ENCODE measurements around the gene CARS1.

DNA sequence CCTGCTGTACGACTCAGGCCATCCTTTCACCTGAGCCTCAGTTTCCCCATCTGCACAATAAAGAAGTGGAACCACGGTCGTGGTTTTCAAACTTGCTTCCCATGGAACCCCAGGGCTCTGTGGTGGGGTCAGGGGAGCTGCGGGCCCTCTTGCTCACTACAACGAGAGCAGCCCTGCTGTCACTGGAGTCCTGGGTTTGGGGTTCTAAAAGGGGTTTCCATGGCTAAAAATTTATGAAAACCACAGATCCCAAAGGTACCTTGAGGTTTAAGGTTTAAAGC is 45.4 kb upstream of the CARS1 start:
- TF ChIP-seq POLR2A (IDR thresholded peaks at IDR 0.05) = no peak
- TF ChIP-seq CTCF (IDR thresholded peaks at IDR 0.05) = no peak

All from body of pancreas (tissue), 4 donors.